GM12878 (cell line): ENCODE data around the gene MOCS1. TPM values are rescaled to one million over a fixed set of nuclear protein-coding genes. Genes with fewer than 3 reads are reported as not detected.

Experiments used
- ATAC-seq: fragments of 200-7000 bp; cut with Tn5 transposase; 3 replicates; pipeline ENCODE4 v1.9.1; 2020; ENCODE audit warnings: mild to moderate bottlenecking, moderate library complexity
- BruUV-seq: library from RNA; stranded (reverse); fragments of 400-500 nt; replicated peaks from 2 replicates; lab custom pipeline; 2021; lab: Mats Ljungman, UMichigan
- CTCF ChIA-PET: fragments of 300-600 bp; sonication (Branson Sonifier 250); formaldehyde crosslinking; extraction: SDS; loops from one replicate; lab custom pipeline; 2021; ENCODE audit warnings: inconsistent platforms; lab: Yijun Ruan, JAX
- POLR2A ChIA-PET: fragments of 350-600 bp; formaldehyde crosslinking; extraction: SDS; loops from one replicate; lab custom pipeline; 2021; ENCODE audit warnings: inconsistent platforms; lab: Charles Lee
- RAD21 ChIA-PET: fragments of 300-600 bp; sonication (Branson Sonifier 250); formaldehyde crosslinking; loops from one replicate; lab custom pipeline; 2023; ENCODE audit warnings: antibody characterized with exemption; ENCODE audit not compliant: unreplicated experiment; lab: Charles Lee
- SMC1A ChIA-PET: fragments of 300-600 bp; sonication (Branson Sonifier 250); formaldehyde crosslinking; loops from one replicate; lab custom pipeline; 2023; ENCODE audit not compliant: unreplicated experiment, uncharacterized antibody; lab: Charles Lee
- DNase-seq: peaks from one replicate; pipeline ENCODE4 v3.0.0-alpha.2; 2011; ENCODE audit warnings: low read depth, low spot score
- FAIRE-seq: peaks from 3 replicates; lab custom pipeline; 2011; peaks lifted over from hg19 to GRCh38; lab: Jason Lieb, UNC
- H2AFZ ChIP-seq: 2 replicates; pipeline ENCODE4 v1.6.0; 2011; ENCODE audit warnings: low read depth, low read length, control low read depth; ENCODE audit not compliant: control insufficient read depth
- H3K27ac ChIP-seq: 2 replicates; pipeline ENCODE4 v1.5.1; 2011; ENCODE audit warnings: control low read depth; ENCODE audit not compliant: control insufficient read depth, insufficient read depth
- H3K27me3 ChIP-seq, 2 experiments: replicated peaks in 1 of 2; 2 replicates each; pipeline versions ENCODE4 v1.6.0 to v1.6.1; 2011; ENCODE audit warnings: low read length in 1 of 2; ENCODE audit not compliant: control insufficient read depth in 2 of 2, insufficient read depth in 2 of 2
- H3K36me3 ChIP-seq, 2 experiments: 2 replicates each; pipeline ENCODE4 v1.5.1; 2011; ENCODE audit warnings: low read length in 1 of 2; ENCODE audit not compliant: control insufficient read depth in 2 of 2, insufficient read depth in 2 of 2
- H3K4me1 ChIP-seq: 2 replicates; pipeline ENCODE4 v1.6.1; 2011; ENCODE audit warnings: mild to moderate bottlenecking, low read length, moderate library complexity, mixed read lengths; ENCODE audit not compliant: control insufficient read depth, insufficient read depth
- H3K4me2 ChIP-seq: 2 replicates; pipeline ENCODE4 v1.6.0; 2011; ENCODE audit warnings: control low read depth; ENCODE audit not compliant: control insufficient read depth, insufficient read depth
- H3K4me3 ChIP-seq: fragments of 200-600 bp; sonication (generic); 2 replicates; pipeline ENCODE4 v1.5.1; 2016
- H3K79me2 ChIP-seq: 2 replicates; pipeline ENCODE4 v1.6.0; 2011; ENCODE audit warnings: low read length; ENCODE audit not compliant: control insufficient read depth, insufficient read depth
- H3K9ac ChIP-seq: 2 replicates; pipeline ENCODE4 v1.8.0; 2011; ENCODE audit warnings: low read length, control low read depth, mixed read lengths; ENCODE audit not compliant: control insufficient read depth, insufficient read depth
- H3K9me3 ChIP-seq: replicated peaks from 3 replicates; pipeline ENCODE4 v1.5.1; 2011; ENCODE audit warnings: mild to moderate bottlenecking, low read length; ENCODE audit not compliant: control insufficient read depth, insufficient read depth
- H4K20me1 ChIP-seq: 2 replicates; pipeline ENCODE4 v1.6.0; 2011; ENCODE audit not compliant: control insufficient read depth, insufficient read depth
- BCL11A ChIP-seq: IDR thresholded peaks from 2 replicates; pipeline ENCODE4 v1.6.1; 2011; ENCODE audit warnings: low read depth, low read length
- BCL3 ChIP-seq: IDR thresholded peaks from 2 replicates; pipeline ENCODE4 v1.6.1; 2011; ENCODE audit warnings: borderline replicate concordance, low read depth, mild to moderate bottlenecking, moderate library complexity, low read length; ENCODE audit not compliant: insufficient read depth, poor library complexity, severe bottlenecking
- EGR1 ChIP-seq, 2 experiments: IDR thresholded peaks; 1 replicate in 1 of 2; 2 replicates in 1 of 2; pipeline ENCODE4 v1.6.1; 2011 to 2012; ENCODE audit warnings: low read depth in 2 of 2, low read length in 2 of 2, borderline replicate concordance in 1 of 2, mild to moderate bottlenecking in 1 of 2, moderate library complexity in 1 of 2
- HDAC6 ChIP-seq: fragments of 200-600 bp; sonication (generic); IDR thresholded peaks from one replicate; pipeline ENCODE4 v1.8.0; 2017; ENCODE audit warnings: antibody characterized with exemption; ENCODE audit not compliant: unreplicated experiment
- MLLT1 ChIP-seq: fragments of 450-650 bp; IDR thresholded peaks from 2 replicates; pipeline ENCODE4 v1.6.1; 2016; ENCODE audit warnings: mild to moderate bottlenecking
- NFYB ChIP-seq: IDR thresholded peaks from 2 replicates; pipeline ENCODE4 v1.6.1; 2011; ENCODE audit warnings: low read depth, mild to moderate bottlenecking, low read length, improper control_type of control experiment, moderate library complexity; ENCODE audit not compliant: insufficient read depth
- SMAD1 ChIP-seq: fragments of 450-650 bp; IDR thresholded peaks from 2 replicates; pipeline ENCODE4 v1.6.1; 2018; ENCODE audit warnings: mild to moderate bottlenecking, low read depth; ENCODE audit not compliant: partially characterized antibody
- ZNF24 ChIP-seq: fragments of 450-650 bp; IDR thresholded peaks from 2 replicates; pipeline ENCODE4 v1.6.1; 2017; ENCODE audit warnings: antibody characterized with exemption, mild to moderate bottlenecking
- WGBS: methylation state at CpG from one replicate; pipeline ENCODE4 v1.1.6; 2016; ENCODE audit warnings: low lambda C conversion rate; ENCODE audit not compliant: insufficient replicate concordance, insufficient coverage; ENCODE audit errors: missing lambda C conversion rate; 5-methylcytosine and 5-hydroxymethylcytosine counted together
- in situ Hi-C: fragments of 300-500 bp; cut with MboI; formaldehyde crosslinking; loops from 9 replicates; pipeline ENCODE4 v1.14.3; 2018; ENCODE audit warnings: mixed read lengths
- intact Hi-C: fragments of 100-400 bp; cut with micrococcal nuclease; formaldehyde crosslinking; loops from one replicate; pipeline ENCODE4 v1.14.2; 2022; ENCODE audit not compliant: unreplicated experiment
- polyA plus RNA-seq, 11 experiments: library from polyadenylated mRNA; depleted of rRNA in 4 of 11; unstranded in 6 of 11; stranded (reverse) in 5 of 11; fragments of >200 nt; fragmentation: Nextera tagmentation in 4 of 11; fragmentation: Illumina TruSeq in 1 of 11; extraction: Ambion mirVana in 4 of 11; extraction: Trizol in 1 of 11; gene quantifications; 1 replicate in 1 of 11; 2 replicates in 10 of 11; pipeline versions ENCODE4 v1.2.1 to v1.2.3, GENCODE V29; 2011 to 2016; ENCODE audit warnings: inconsistent platforms in 2 of 11, missing spikeins in 2 of 11, low read depth in 1 of 11
- total RNA-seq, 4 experiments: library from RNA; depleted of rRNA in 3 of 4; stranded (reverse); fragments of >200 nt in 3 of 4; fragmentation: Illumina TruSeq in 1 of 4; extraction: Trizol in 1 of 4; gene quantifications; 2 replicates each; pipeline versions ENCODE4 v1.2.1 to v1.2.3, GENCODE V29; 2013 to 2021

MOCS1 gene
- total and polyA plus RNA-seq, 10 of the 15 experiments (the other 5 are each of a cell fraction or from before 2014, with no cell fraction given) = 0.02 to 5.4 (median 0.16) TPM; not detected in 2

- no peak for TF ChIP-seq BCL3
- TF ChIP-seq SMAD1 = no peak
- no peak for TF ChIP-seq BCL11A
Observed at GRCh38 chr6:39912446-39912845, 21.8 kb downstream of the MOCS1 start (continued).

- SMC1A ChIA-PET = interaction anchor here (1.2 kb wide), 1 partner anchor 11 kb away, joined by 3 read pairs; no protein-coding TSS in a partner anchor
- no peak overlapping the region for H3K27ac ChIP-seq
- POLR2A ChIA-PET = no interaction called here
- no peaks in the 10 kb centered on the region for H3K36me3 ChIP-seq
- no peaks in the 10 kb centered on the region for H3K4me1 ChIP-seq
- ATAC-seq (no peak), FAIRE-seq (no peak), DNase-seq (no peak)
- H3K9ac ChIP-seq = no peak overlapping the region
- intact Hi-C loops (no loop called here), in situ Hi-C loops (no loop called here)
- no peaks in the 10 kb centered on the region for H4K20me1 ChIP-seq
- no peaks in the 10 kb centered on the region for H3K79me2 ChIP-seq
- H3K4me3 ChIP-seq = no peak overlapping the region
- WGBS = 30% methylated on average over 10 of the region's 10 CpGs
- TF ChIP-seq EGR1 (IDR thresholded peaks at IDR 0.05; ENCODE audit: borderline replicate concordance in 1 of 2, low read depth in 2 of 2, low read length in 2 of 2) (no peak), HDAC6 (no peak), NFYB (no peak), MLLT1 (no peak), ZNF24 (no peak)
- RAD21 ChIA-PET = no interaction called here
- CTCF ChIA-PET = no interaction called here
- BruUV-seq = no TSS peak
- no peaks in the 10 kb centered on the region for H3K27me3 ChIP-seq
- H2AFZ ChIP-seq = no peak overlapping the region
- H3K4me2 ChIP-seq = no peak overlapping the region
- no peaks in the 10 kb centered on the region for H3K9me3 ChIP-seq
Observed at GRCh38 chr6:39911513-39912125, 22.6 kb downstream of the MOCS1 start.
